ENCODE data around the gene AKR1C3. TPM values are rescaled to one million over a fixed set of nuclear protein-coding genes. Genes with fewer than 3 reads are reported as not detected.
"Not testable (repeated sequence)": the region's sequence is repeated elsewhere in the genome, so short reads cannot be mapped to it uniquely, and the experiment has no call there.

AKR1C3 gene
- total RNA-seq, 4 donors from 2014 or later, result 31.5 to 55.8 (median 43.1) TPM

DNA sequence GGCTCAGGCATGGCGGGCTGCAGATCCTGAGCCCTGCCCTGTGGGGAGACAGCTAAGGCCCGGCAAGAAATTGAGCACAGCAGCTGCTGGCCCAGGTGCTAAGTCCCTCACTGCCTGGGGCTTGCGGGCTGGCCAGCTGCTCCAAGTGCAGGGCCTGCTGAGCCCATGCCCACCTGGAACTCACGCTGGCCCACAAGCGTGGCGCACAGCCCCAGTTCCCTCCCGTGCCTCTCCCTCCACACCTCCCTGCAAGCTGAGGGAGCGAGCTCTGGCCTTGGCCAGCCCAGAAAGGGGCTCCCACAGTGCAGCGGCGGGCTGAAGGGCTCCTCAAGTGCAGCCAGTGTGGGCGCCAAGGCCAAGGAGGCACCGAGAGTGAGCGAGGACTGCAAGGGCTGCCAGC, 33.4 kb upstream of the AKR1C3 start:
- H3K4me1 ChIP-seq; DNase-seq (ENCODE audit: low spot score in 2 of 2); H3K4me3 ChIP-seq; H3K27ac ChIP-seq; H3K36me3 ChIP-seq; H3K9me3 ChIP-seq; H3K27me3 ChIP-seq: not testable (repeated sequence)
- WGBS, 2 donors, result 94 to 97% methylated on average over 10 to 12 of the region's 13 CpGs

DNA sequence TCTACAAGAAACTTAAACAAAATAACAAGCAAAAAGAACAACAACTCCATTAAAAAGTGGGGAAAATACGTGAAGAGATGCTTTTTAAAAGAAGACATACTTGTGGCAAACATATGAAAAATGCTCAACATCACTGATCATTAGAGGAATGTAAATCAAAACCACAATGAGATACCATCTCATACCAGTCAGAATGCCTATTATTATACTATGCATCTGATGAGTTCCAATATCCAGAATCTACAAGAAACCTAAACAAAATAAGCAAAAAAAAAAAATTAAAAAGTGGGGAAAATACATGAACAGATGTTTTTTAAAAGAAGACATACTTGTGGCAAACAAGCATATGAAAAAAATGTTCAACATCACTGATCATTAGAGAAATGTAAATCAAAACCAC, 29.6 kb upstream of the AKR1C3 start:
- WGBS, 2 donors, result 79% methylated on average over 1 of the region's 1 CpG
- Histone ChIP-seq H3K36me3 (no peaks in the 10 kb centered on the region), H3K27ac (no peak overlapping the region), H3K9me3 (no peaks in the 10 kb centered on the region), H3K4me1 (no peaks in the 10 kb centered on the region), H3K4me3 (no peak overlapping the region), H3K27me3 (no peaks in the 10 kb centered on the region)
- DNase-seq (ENCODE audit: low spot score in 2 of 2), result no peak
- TF ChIP-seq POLR2A (IDR thresholded peaks at IDR 0.05) (no peak), EP300 (IDR thresholded peaks at IDR 0.05) (no peak)
- TF ChIP-seq, protein P1, sequence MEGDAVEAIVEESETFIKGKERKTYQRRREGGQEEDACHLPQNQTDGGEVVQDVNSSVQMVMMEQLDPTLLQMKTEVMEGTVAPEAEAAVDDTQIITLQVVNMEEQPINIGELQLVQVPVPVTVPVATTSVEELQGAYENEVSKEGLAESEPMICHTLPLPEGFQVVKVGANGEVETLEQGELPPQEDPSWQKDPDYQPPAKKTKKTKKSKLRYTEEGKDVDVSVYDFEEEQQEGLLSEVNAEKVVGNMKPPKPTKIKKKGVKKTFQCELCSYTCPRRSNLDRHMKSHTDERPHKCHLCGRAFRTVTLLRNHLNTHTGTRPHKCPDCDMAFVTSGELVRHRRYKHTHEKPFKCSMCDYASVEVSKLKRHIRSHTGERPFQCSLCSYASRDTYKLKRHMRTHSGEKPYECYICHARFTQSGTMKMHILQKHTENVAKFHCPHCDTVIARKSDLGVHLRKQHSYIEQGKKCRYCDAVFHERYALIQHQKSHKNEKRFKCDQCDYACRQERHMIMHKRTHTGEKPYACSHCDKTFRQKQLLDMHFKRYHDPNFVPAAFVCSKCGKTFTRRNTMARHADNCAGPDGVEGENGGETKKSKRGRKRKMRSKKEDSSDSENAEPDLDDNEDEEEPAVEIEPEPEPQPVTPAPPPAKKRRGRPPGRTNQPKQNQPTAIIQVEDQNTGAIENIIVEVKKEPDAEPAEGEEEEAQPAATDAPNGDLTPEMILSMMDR (IDR thresholded peaks at IDR 0.05), result no peak

DNA sequence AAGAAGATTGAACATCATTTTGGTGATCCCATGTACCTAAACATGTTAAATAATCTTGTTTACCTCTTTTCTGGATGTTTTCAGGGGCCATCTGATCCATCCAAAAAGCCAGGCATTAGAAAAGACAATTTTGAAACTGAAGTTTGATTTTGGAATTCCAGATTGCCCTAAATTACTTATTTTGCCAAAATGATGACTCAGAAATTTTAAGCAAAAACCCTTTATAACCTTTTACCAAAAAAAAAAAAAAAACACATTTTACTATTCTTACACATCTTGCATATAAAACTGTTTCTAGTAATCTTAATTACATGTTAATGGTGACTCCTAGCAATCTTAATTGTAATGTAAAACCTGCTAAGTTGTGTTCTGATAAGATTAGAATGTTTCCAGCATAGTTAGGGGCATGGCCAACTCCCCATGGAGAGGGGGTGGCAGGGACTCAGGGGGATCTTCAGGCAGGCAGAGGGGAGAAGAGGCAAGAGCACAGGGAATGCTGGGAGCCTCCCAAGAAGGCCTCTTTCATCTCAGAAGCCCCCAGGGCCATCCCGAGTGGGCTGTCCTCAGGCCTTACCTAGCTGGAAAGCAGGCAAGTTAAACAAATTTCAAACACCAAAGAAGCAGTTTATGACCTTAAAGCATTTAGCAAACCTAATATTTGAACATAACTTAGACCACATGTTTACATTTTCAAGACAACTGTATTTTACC, 25.8 kb upstream of the AKR1C3 start:
- WGBS, 2 donors, result 89 to 100% methylated on average over 1 of the region's 1 CpG
- H3K4me3 ChIP-seq, result no peak overlapping the region
- no peaks in the 10 kb centered on the region for H3K36me3 ChIP-seq
- H3K4me1 ChIP-seq, result peaks cover 0 to 24% (median 6%) of the 10 kb centered on the region in 4 donors
- H3K9me3 ChIP-seq, result no peaks in the 10 kb centered on the region
- H3K27me3 ChIP-seq, result no peaks in the 10 kb centered on the region
- no peak overlapping the region for H3K27ac ChIP-seq
- DNase-seq (ENCODE audit: low spot score in 2 of 2), result no peak
- TF ChIP-seq POLR2A (IDR thresholded peaks at IDR 0.05), result no peak
- TF ChIP-seq, protein P1 (IDR thresholded peaks at IDR 0.05), result no peak

DNA sequence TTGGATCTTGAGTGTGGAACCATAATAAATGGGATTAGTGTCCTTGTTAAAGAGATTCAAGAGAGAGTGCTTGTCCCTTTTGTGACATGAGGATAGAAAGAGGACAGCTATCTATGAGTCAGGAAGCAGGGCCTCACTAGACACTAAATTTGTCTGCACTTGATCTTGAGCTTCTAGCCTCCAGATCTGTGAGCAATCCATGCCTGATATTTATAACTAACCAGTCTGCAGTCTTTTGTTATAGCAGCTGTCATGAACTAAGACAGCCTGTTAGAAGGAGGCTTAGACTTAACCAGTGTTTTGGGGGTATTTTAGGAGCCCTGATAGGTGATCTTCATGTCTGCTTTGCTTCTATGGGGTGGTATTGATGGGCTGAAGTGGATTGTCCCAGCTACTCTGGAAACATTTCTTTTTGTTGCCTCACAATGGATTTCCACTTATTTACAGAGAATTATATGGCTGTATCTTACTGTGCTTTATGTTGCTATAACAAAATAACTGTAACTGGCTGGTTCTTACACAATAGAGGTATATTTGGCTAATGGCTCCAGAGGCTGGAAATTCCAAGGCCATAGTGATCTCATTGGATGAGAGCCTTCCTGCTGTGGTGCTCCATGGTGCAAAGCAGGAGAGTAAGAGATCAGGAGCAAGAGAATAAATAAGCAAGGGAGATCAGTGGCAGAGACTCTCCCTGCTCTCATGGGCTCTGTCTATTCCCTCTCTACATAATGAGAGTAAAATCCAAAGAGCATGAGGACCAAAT, 23.4 kb upstream of the AKR1C3 start:
- peak overlapping the region; percentile 31 to 85 (median 80) for H3K27ac ChIP-seq
- H3K27me3 ChIP-seq, result no peaks in the 10 kb centered on the region
- H3K9me3 ChIP-seq, result no peaks in the 10 kb centered on the region
- H3K36me3 ChIP-seq, result no peaks in the 10 kb centered on the region
- H3K4me3 ChIP-seq, result peak overlapping the region in 1 of 4 donors; percentile 6
- DNase-seq (ENCODE audit: low spot score in 2 of 2), result no peak
- TF ChIP-seq, protein P1 (IDR thresholded peaks at IDR 0.05), result no peak
- TF ChIP-seq POLR2A (IDR thresholded peaks at IDR 0.05), result no peak
- TF ChIP-seq EP300 (IDR thresholded peaks at IDR 0.05), result no peak
- peaks cover 0 to 24% (median 6%) of the 10 kb centered on the region in 4 donors for H3K4me1 ChIP-seq

DNA sequence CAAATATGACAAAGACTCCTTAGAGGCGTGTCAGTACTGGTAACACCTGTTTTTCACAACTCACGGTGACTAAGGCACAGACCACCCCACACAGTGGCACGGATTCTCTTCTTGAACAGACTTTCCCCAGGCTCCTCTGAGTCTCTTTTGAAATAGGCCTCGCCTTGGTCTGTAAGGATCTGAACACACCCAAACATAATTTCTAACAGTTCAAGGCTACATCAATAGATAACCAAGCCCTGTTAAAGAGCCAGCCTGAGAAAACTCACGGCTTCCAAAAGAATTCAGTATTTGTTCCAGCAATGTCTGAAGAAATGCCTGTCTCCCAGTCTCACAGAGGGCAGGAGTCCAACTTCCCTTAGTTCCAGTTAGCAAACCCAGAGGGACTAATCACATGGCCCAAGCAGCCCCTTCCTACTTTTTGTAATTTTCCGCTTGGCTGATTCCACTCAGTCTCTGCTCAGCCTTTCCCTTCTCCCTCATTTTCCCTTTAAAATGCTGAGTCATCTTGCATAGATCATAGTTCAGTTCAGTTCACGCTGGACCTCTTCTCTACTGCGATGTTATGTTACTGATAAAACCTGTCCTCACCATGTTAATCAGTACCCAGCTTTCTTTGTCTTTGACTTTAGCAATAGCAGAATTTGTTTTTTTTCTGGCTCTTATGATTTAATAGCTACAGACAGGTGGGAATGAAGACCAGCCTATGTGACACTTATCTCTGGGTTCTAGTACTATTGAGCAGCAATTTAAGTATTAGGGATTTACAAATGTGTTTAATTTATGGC, 22.6 kb upstream of the AKR1C3 start:
- WGBS, 2 donors, result 29 to 37% methylated on average over 8 of the region's 8 CpGs
- Histone ChIP-seq H3K4me3 (peak overlapping the region in 1 of 4 donors; percentile 6), H3K27me3 (no peaks in the 10 kb centered on the region), H3K9me3 (no peaks in the 10 kb centered on the region), H3K27ac (peak overlapping the region; percentile 60 to 85 (median 80)), H3K36me3 (no peaks in the 10 kb centered on the region), H3K4me1 (peaks cover 0 to 24% (median 6%) of the 10 kb centered on the region in 4 donors)
- DNase-seq (ENCODE audit: low spot score in 2 of 2), result peak; percentile 55 to 86
- TF ChIP-seq, protein P1 (IDR thresholded peaks at IDR 0.05), result no peak
- TF ChIP-seq EP300 (IDR thresholded peaks at IDR 0.05) (peak; percentile 81 to 88), POLR2A (IDR thresholded peaks at IDR 0.05) (no peak)
